ENCODE measurements around the gene WDR7.
A peak's percentile ranks its signal among the peaks of the same experiment; 100 is the strongest.
"Not testable (repeated sequence)": the region's sequence is repeated elsewhere in the genome, so short reads cannot be mapped to it uniquely, and the experiment has no call there.

WDR7 gene

DNA sequence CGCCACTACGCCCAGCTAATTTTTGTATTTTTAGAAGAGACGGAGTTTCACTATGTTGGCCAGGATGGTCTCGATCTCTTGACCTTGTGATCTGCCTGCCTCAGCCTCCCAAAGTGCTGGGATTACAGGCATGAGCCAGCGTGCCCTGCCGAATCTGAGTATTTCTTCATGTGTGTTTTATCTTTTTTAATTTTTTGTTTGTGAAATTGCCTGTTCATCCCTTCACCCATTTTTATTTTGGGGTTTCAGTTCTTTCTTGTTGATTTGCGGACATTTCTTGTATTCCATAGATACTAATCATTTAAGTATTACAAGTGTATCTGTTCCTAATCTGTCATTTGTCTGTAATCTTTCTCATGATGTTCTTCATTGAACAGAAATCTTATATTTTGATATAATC lies 3.1 kb downstream of the WDR7 start:
- DNase-seq (ENCODE audit: low read depth) = not testable (repeated sequence)

DNA sequence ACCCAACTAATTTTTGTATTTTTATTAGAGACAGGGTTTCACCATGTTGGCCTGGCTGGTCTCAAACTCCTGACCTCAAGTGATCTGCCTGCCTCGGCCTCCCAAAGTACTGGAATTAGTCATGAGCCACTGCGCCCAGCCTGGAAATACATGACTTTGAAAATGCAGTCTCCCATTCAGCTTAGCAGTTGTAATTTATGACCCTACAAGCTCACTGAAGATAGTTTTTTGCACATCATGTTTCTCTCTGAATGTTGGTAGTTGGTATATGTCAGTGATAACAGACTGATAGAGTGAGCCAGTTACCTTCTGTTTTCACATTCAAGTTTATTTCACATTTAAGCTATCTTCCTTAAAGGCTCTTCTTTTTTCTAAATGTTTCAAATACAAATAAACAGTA lies 7.1 kb downstream of the WDR7 start:
- no peak for DNase-seq (ENCODE audit: low read depth)

DNA sequence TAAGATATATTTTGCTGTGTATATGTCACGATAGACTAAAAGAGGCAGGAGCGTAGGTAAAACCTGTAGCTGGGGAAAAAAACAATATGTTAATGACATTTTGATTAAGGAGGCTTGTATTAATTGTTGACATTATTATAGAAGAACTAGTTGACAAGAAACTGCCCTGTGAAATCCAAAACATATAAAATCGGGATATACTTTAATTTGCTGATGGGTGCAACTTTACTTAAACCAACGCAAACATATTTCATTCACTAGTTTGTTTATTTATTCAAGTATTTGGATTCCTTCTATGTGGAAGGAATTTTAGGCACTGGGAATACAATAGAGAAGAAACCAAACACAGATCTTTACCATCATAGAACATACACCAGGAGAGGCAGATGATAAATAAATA lies 8.0 kb downstream of the WDR7 start:
- no peak for DNase-seq (ENCODE audit: low read depth)

DNA sequence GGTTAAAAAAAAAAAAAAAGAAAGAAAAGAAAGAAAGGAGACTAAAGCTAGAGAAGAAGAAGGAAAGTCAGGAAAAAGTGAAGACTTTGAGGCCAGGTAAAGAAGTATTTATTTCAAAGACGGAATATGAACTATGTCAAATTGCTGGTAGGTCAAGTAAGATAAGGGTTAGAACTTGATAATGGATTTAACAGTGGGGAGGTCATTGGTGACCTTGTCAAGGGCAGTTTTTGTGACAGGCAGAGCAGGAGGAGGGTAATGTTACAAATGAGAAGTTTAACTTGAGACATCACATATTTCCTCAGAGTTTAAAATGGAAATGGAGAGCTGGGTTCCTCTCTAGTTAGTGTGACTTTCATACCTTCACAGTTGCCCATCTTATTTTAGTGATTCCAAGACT lies 9.5 kb downstream of the WDR7 start:
- DNase-seq (ENCODE audit: low read depth) = no peak

DNA sequence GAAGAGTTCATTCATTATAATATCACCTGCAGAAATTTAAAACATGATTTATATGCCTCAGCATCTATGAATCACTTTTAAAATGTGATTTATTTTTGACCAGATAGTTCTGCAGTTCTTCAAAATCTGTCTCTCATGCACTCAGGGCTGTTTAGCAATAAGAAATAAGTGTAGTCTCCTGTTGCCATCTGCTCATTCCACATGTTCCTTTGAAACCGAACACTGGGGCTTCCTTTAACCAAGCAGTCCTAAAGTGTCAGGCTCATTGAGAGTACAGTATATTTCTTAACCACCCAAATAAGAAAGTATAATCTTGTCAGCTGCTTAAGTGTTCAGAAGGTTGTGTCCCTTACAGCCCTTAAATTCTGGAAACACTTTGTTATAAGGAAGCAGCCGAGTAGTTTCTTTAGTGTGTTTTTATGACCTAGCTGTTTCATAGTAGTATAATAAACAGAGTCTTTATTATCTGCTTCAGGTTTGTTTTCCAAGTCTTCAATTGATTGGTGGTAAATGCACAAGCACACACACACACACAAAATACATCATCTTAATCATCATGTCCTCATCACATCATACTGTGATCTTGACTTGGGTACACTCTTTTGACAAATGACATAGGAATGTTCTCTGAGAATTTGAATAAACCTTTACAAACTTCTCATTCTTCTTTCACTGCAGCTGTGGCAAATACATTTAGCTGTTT lies 10.4 kb downstream of the WDR7 start:
- no peak for DNase-seq (ENCODE audit: low read depth)

DNA sequence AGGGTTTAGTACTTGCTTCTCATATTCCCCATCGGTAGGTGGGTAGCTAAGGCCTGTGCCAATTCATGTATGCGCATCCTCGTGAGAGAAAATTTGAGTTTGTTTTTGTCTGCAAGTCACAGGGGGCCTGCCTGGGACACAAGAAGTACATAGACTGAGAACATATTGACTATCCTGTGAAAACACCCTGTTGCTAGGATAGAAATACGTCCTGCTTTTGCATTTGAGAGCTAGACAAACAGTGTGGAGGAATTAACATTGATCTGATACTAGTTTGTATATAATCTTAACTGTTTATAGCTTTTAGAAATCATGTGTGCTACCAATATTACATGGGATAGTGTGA lies 10.9 kb downstream of the WDR7 start:
- no peak for DNase-seq (ENCODE audit: low read depth)

DNA sequence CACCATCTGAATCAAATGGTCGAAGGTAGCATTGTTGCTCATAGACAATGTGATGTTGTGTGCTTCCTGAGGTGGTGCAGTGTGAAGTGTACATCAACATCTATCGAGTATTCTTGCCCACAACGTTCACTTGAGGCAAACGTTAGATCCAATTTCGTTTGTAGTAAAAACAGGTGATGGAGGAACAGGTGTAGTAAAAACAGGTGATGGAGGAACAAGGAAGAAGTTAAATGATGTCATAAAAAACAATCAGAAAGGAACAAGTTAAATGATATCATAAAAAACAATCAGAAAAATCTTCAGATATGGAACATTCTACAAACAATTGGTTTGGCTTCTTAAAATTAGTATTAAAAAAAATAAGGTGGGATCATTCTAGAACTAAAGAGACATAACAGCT lies 11.3 kb downstream of the WDR7 start:
- no peak for DNase-seq (ENCODE audit: low read depth)

DNA sequence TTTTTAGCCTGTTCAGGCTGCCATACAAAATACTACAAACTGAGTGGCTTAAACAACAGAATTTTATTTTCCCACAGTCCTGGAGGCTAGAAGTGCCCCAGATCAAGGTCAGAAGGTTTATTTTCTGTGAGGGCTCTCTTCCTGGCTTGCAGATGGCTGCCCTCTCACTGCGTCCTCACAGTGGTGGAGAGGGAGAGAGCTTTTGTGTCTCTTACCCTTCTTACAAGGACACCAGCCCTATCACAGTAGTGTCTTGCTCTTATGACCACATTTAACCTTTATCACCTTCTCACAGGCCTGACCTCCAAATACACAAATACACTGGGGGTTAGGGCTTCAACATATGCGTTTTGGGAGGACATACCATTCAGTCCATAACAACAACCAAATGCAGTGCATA lies 11.7 kb downstream of the WDR7 start:
- DNase-seq (ENCODE audit: low read depth) = no peak

DNA sequence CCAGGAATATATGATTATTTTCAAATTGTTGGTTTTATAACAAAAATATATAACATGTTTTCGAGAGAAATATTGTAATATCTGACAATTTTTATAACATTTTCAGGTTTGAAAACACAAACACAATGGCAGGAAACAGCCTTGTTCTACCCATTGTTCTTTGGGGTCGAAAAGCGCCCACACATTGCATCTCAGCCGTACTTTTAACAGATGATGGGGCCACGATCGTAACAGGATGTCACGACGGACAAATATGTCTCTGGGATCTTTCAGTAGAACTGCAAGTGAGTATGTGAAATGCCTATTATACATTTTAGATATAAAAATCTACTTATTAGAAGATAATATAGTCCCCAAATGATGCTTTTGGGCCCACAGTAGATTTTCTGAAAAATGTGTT lies 21.2 kb downstream of the WDR7 start:
- no peak for DNase-seq (ENCODE audit: low read depth)

DNA sequence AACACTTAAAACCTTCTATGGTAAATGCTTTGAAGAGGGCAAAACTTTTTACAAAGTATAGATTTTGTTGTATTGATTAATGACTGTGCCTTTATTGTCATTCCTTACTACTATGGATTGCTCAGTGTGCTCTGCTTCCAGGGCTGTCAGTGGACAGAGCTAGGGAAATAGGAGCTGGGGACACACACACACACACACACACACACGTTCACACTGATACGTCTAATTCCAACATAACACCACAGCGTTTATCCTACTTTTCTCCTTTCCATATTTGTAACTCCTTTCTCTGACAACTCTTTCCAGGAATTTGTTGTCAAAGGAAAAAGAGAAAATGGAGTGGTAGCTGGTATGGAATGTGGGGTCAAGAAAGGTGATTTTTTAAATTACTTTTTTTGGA lies 21.8 kb downstream of the WDR7 start:
- DNase-seq (ENCODE audit: low read depth) = no peak

DNA sequence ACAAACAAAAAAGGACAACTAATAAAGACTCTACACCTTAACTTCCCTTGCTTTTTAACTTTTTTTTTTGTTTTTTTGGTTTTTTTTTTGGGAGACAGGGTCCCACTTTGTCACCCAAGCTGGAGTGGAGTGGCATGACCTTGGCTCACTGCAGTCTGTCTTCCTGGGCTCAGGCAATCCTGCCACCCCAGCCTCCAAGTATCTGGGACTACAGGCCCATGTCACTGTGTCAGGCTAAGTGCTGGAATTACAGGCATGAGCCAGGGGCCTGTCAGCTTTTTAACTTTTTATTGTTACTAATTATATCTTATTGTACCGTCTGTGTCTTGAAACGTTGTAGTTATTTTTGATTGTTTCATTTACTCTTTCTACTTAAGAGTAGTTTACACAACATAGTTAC lies 25.5 kb downstream of the WDR7 start:
- DNase-seq (ENCODE audit: low read depth) = no peak

DNA sequence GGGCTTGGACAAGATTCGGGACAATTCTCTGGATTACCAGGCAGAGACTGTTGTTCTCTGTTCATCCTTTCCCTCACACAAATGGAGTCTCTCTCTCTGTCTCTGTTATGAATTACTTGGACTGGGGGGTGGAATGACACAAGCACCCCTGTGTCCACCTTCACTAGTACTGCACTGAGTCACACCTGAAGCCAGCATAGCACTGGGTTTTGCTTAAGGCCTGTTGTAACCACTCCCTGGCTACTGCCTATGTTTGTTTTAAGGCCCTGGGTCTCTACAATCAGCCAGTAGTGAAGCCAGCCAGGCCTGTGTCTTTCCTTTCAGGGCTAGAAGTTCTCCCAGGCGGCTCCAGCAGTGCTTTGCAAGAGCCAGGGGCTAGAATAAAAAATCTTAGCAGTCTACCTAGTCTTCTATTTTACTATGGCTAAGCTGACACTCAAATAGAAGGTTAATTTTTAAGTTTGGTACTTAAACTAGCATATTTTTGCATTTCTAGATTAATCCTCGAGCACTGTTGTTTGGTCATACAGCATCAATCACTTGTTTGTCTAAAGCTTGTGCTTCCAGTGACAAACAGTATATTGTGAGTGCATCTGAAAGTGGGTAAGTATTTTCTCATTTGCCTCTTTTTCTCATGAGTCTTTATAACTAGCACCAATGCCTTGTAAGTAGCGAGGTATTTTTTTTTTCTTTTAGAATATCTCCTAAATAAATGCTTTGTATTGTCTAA lies 27.8 kb downstream of the WDR7 start:
- DNase-seq (ENCODE audit: low read depth) = no peak

DNA sequence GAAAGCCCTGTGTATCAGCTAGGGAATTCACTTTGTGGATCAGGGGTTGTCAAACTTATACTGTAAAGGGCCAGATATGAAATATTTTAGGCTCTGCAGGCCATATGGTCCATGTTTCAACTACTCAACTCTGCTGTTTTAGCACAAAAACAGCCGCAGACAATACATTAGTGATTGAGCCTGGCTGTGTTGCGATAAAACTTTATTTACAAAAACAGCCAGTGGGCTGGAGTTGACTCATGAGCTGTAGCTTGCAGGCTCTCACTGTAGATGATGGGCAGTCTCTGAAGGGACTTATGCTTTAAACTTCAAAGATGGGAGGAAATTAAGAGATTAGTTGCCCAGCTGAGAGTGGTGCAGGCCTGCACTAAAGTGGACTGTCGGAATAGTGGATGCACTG lies 33.1 kb downstream of the WDR7 start:
- no peak for DNase-seq (ENCODE audit: low read depth)

DNA sequence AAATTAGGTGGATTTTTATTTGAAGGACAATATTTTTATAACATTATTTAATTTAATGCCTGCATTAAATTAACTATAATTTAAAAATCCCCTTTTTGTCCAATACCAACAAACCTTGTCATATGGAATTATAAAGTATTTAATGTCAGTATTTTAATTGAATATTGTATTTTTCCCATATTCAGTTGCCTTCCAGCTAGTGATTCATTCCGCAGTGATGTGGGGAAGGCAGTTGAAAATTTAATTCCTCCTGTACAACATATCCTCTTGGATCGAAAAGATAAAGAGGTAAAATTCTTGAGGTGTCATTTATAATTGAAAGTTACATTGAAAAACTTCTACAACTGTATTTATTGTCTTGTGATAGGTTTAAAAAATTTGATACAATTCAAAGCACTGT lies 40.4 kb downstream of the WDR7 start:
- no peak for DNase-seq (ENCODE audit: low read depth)

DNA sequence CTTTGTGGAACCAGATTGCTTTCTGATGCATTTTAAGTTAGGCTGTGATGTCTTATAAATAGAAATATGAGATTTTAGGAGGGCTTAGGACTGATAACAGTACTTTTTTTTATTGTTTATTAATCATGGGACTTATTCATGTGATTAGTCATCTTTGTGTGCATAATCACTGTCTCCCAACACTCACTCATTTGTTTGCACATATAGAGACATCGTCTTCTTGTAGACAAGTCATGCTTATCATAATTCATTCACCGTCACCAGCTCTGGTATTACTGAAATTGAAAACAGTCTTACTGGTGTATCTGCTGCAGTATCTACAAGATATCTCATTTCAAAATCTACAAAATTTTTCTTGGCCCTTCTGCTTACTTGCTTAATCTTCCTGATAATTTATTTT lies 45.8 kb downstream of the WDR7 start:
- DNase-seq (ENCODE audit: low read depth) = no peak

DNA sequence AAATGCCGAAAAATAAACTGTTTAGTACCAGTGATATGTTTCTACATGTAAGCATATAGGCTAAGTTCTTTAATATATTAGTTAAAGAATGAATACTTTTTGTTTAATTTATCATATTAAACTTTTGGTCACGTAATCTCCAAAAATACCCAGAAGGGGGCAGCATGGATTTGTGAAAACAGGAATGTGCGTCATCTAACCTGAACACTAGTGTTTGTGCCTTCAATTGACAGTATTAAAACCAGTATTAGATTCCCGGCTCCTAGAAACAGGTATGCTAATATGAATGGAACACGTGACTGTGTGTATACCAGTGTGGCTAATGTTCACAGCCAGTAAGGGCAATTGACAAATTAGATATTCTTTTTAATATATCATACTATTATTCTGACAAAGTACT lies 51.8 kb downstream of the WDR7 start:
- DNase-seq (ENCODE audit: low read depth) = no peak

DNA sequence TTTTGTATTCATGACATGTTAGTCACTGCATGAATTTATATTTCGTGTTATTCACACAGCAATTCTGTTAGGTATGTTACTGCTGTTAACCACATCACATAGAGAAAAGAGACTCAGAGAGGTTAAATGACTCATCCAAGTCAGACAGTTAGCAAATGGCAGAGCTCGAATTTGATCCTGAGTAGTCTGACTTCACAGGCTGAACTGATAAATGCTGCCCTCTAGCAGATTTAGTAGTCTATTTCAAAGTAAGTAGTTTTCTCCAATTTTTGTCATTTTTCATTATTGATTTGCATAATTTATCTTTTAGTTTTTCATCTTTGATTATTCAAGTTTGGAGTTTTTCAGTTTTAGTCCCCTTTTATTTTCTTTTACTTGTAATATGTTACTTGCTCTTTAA lies 58.3 kb downstream of the WDR7 start:
- peak; percentile 45 for DNase-seq (ENCODE audit: low read depth)

DNA sequence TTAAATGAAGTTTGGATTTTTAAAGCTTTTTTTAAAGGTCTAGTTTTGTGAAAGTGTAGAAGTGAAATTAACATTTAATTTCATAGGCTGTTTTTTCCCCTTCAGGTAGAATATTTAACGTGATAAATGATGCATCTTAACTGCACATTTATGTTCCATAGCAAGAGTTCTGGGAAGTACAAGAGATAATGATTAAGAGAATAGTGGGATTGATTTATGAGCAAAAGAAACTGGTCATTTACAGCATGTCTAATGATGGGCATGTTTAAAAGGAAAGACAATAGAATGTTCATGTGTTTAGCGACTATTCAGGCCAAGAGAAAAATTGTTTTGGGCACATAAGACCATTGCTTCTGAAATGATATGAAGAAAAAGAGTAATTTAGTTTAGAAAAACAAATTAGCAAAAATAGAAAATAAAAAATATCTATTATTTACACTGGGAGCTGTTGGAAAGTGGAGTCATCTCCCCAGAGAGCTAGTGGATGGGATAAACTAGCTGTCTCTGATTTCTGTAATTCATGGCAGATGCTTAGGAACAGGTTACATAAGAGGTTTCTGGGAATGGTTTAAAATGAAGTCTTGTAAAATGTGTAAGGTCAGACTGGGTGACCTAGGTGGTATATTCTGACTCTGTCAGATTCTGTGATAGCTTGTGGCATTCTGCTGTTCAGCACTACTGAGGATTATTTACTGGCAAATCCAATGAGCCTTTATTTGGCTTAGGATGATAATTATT lies 60.7 kb downstream of the WDR7 start:
- no peak for DNase-seq (ENCODE audit: low read depth)

DNA sequence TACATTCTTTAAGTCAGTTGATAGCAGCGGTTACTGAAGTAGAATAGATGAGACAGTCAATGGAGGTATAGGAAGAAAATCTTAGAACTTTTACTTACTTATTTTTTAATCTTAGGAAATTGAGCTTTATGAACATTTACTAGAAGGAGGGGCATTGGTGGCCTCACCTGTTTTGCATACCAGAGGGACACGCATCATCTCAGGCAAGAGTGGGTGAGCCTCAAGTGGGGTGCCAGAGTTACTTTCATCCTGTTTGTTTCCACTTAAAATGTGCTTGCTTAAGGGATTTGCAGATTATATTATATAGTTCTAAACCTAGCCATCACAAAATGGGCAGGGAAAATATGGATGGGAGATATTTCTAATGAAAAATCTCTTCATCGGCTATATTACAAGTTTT lies 61.6 kb downstream of the WDR7 start:
- DNase-seq (ENCODE audit: low read depth) = no peak

DNA sequence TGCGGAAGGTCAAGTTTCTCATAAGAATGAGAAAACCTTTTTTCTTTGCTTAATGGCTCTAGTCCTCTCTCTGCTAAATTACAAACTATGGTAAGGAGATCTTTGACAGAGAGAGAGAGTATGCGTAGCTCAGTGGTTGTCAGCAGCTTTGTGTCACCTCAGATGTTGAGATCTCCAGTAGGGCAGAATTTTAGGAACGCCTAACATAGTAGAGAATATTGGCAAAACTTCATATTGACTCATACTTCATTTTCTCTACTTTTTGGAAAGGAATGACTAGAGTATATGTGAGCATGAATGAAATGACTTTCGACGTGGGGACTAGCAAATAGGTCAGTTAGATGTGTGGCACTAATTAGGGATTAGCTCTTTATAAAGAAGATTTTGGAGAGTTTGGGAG lies 64.0 kb downstream of the WDR7 start:
- DNase-seq (ENCODE audit: low read depth) = no peak

DNA sequence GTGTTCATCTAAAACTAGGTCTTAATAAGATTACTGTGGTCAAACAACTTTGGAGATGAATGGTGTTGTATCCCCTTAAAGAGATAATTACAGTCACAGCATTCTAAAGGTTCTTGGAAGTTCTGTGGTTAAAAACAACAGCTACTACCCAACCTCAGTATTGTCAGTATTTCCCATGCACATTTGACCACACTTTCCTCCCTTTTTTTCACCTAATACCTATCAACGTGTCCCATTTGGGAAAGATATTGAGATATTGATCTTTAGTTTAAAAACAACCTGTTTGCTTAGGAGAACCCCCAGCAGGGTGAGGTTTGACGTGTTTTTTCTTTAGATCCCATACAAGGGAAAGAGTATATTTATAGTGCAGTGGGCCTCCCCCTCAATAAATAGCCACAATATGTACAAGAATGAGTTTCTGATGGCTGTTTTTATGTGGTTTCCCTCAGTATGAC lies 65.6 kb downstream of the WDR7 start:
- DNase-seq (ENCODE audit: low read depth) = no peak

DNA sequence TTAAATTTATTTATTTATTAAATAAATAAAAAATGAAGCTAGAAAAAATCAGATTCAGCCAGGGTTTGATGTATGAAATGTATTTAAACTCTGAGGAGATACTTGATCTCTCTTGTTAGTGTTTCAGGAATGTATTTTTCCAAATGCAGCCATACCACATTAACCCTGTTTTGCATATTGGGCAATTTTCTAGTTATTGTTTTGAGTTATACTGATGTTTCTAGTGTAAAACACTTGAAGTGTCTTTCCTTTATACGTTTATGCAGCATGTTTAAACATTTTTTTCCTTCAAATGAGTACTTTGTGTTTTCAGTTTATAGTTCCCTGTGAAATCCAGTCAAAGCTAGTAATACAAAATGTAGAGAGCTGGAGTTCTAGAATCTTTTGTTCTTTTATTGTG lies 69.9 kb downstream of the WDR7 start:
- no peak for DNase-seq (ENCODE audit: low read depth)

DNA sequence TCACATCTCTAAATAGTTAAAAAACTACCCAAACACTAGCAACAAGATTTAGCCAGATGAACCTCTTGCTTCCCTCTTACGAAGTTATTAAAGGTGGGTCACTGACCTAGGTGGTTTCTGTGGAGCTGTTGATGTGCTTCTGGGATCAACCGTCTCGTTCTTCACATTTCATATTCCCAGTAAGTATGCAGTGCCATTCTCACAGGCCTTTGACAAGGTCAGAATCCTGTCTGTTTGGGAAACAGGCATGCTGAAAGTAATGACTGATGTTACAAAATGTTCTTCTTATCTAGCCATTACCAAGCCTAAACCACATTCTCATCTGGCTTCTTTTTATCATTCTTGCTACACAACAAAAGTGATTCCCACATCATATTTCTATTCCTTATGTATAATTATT lies 70.3 kb downstream of the WDR7 start:
- no peak for DNase-seq (ENCODE audit: low read depth)

All from HS-5 (cell line).